Left ventricle myocardium inferior (tissue), 1 donor: ENCODE measurements around the gene HBE1. TPM values are rescaled to one million over a fixed set of nuclear protein-coding genes. Genes with fewer than 3 reads are reported as not detected.

Experiments used
- DNase-seq: peaks from one replicate; pipeline ENCODE4 v3.0.0-alpha.2; 2020
- H3K27ac ChIP-seq: fragments of 200-600 bp; replicated peaks from 2 replicates; pipeline ENCODE4 v1.8.0; 2021
- H3K27me3 ChIP-seq: fragments of 200-600 bp; 2 replicates; pipeline ENCODE4 v1.8.0; 2021; ENCODE audit warnings: low read depth
- H3K36me3 ChIP-seq: fragments of 200-600 bp; 2 replicates; pipeline ENCODE4 v1.8.0; 2021
- H3K4me1 ChIP-seq: fragments of 200-600 bp; 2 replicates; pipeline ENCODE4 v1.8.0; 2021
- H3K4me3 ChIP-seq: fragments of 200-600 bp; 2 replicates; pipeline ENCODE4 v1.8.0; 2021; ENCODE audit warnings: mild to moderate bottlenecking, moderate library complexity
- H3K9me3 ChIP-seq: fragments of 200-600 bp; replicated peaks from 2 replicates; pipeline ENCODE4 v1.8.0; 2021
- CTCF ChIP-seq: fragments of 200-600 bp; IDR thresholded peaks from 2 replicates; pipeline ENCODE4 v1.8.0; 2021; ENCODE audit warnings: antibody characterized with exemption, mild to moderate bottlenecking, borderline replicate concordance
- intact Hi-C: fragments of 100-400 bp; cut with micrococcal nuclease; formaldehyde crosslinking; loops from one replicate; pipeline ENCODE4 v1.11.0; 2022
- total RNA-seq: library from RNA; stranded (reverse); fragmentation: NEBNext Ultra II Directional; extraction: Animal tissue kit (Norgen Biotek cat#: 25700); gene quantifications from one replicate; pipeline ENCODE4 v1.2.1, GENCODE V29; 2021
- donor health status: DM: no; HTN: yes; CAD: no; lungs with severe emphysema.

The HBE1 gene
- total RNA-seq, 1 donor from 2014 or later, result not detected

GRCh38 chr11:5234381-5234834, 35.3 kb downstream of the HBE1 start, which contains the start of gene HBD:
Gene HBD, minus strand, starts transcription at chr11:5234483. Its CDS starts 50 bp downstream, at chr11:5234433.
- intact Hi-C loops, result no loop called here
- Histone ChIP-seq H3K27me3 (peaks cover 5% of the 10 kb centered on the region), H3K9me3 (no peaks in the 10 kb centered on the region), H3K27ac (no peak within 1 kb of the TSS), H3K4me3 (no peak within 1 kb of the TSS), H3K4me1 (no peaks in the 10 kb centered on the region), H3K36me3 (no peaks in the 10 kb centered on the region)
- no peak for DNase-seq
- TF ChIP-seq CTCF, result no peak

GRCh38 chr11:5233307-5233706, 36.4 kb downstream of the HBE1 start:
- Histone ChIP-seq H3K27ac (no peak overlapping the region), H3K4me3 (no peak overlapping the region), H3K9me3 (no peaks in the 10 kb centered on the region), H3K27me3 (peaks cover 2% of the 10 kb centered on the region), H3K4me1 (no peaks in the 10 kb centered on the region), H3K36me3 (no peaks in the 10 kb centered on the region)
- TF ChIP-seq CTCF, result no peak
- intact Hi-C loops, result no loop called here
- no peak for DNase-seq

- H3K36me3 ChIP-seq, result no peaks in the 10 kb centered on the region
- H3K9me3 ChIP-seq, result no peaks in the 10 kb centered on the region
- no peak overlapping the region for H3K4me3 ChIP-seq
- H3K4me1 ChIP-seq, result no peaks in the 10 kb centered on the region
- TF ChIP-seq CTCF, result no peak
- H3K27me3 ChIP-seq, result peaks cover 7% of the 10 kb centered on the region
- DNase-seq, result no peak
- H3K27ac ChIP-seq, result no peak overlapping the region
- intact Hi-C loops, result no loop called here
Measured at GRCh38 chr11:5232821-5233220, 36.9 kb downstream of the HBE1 start.

- DNase-seq, result no peak
- Histone ChIP-seq H3K4me1 (no peaks in the 10 kb centered on the region), H3K27ac (no peak overlapping the region), H3K36me3 (no peaks in the 10 kb centered on the region), H3K4me3 (no peak overlapping the region), H3K9me3 (no peaks in the 10 kb centered on the region), H3K27me3 (peaks cover 11% of the 10 kb centered on the region)
- TF ChIP-seq CTCF, result no peak
- intact Hi-C loops, result no loop called here
Measured at GRCh38 chr11:5232176-5232575, 37.6 kb downstream of the HBE1 start.

GRCh38 chr11:5231111-5231510, 38.6 kb downstream of the HBE1 start:
- intact Hi-C loops, result no loop called here
- no peaks in the 10 kb centered on the region for H3K9me3 ChIP-seq
- no peak for TF ChIP-seq CTCF
- peaks cover 11% of the 10 kb centered on the region for H3K27me3 ChIP-seq
- no peak overlapping the region for H3K4me3 ChIP-seq
- H3K36me3 ChIP-seq, result no peaks in the 10 kb centered on the region
- H3K4me1 ChIP-seq, result no peaks in the 10 kb centered on the region
- no peak for DNase-seq
- no peak overlapping the region for H3K27ac ChIP-seq

- TF ChIP-seq CTCF, result no peak
- Histone ChIP-seq H3K36me3 (no peaks in the 10 kb centered on the region), H3K4me1 (no peaks in the 10 kb centered on the region), H3K27me3 (peaks cover 11% of the 10 kb centered on the region), H3K4me3 (no peak overlapping the region), H3K27ac (no peak overlapping the region), H3K9me3 (no peaks in the 10 kb centered on the region)
- DNase-seq, result no peak
- intact Hi-C loops, result no loop called here
Measured at GRCh38 chr11:5230266-5230665, 39.5 kb downstream of the HBE1 start.
